Bronchial epithelial cell (primary cell): ENCODE data around the gene AP1S3. TPM values are rescaled to one million over a fixed set of nuclear protein-coding genes. Genes with fewer than 3 reads are reported as not detected.
"Not testable (repeated sequence)": the region's sequence is repeated elsewhere in the genome, so short reads cannot be mapped to it uniquely, and the experiment has no call there.

Experiments used
- DNase-seq: peaks from one replicate; pipeline ENCODE4 v3.0.0-alpha.2; 2010; ENCODE audit warnings: low read depth
- FAIRE-seq: peaks from 2 replicates; lab custom pipeline; 2011; peaks lifted over from hg19 to GRCh38; lab: Jason Lieb, UNC
- H3K27me3 ChIP-seq: 2 replicates; pipeline ENCODE4 v1.5.1; 2011; ENCODE audit warnings: low read length; ENCODE audit not compliant: control insufficient read depth, insufficient read depth
- H3K36me3 ChIP-seq: 2 replicates; pipeline ENCODE4 v1.5.1; 2011; ENCODE audit warnings: low read length; ENCODE audit not compliant: control insufficient read depth, insufficient read depth
- H3K4me3 ChIP-seq: 2 replicates; pipeline ENCODE4 v1.5.1; 2011; ENCODE audit warnings: mild to moderate bottlenecking, low read depth, low read length, control low read depth
- CTCF ChIP-seq: IDR thresholded peaks from 2 replicates; pipeline ENCODE4 v1.5.1; 2011; ENCODE audit warnings: mild to moderate bottlenecking, moderate library complexity, low read length, control low read depth, inconsistent platforms; ENCODE audit not compliant: insufficient read depth, severe bottlenecking
- total RNA-seq: library from RNA; depleted of rRNA; stranded (reverse); fragments of >200 nt; gene quantifications from 2 replicates; pipeline ENCODE4 v1.2.1, GENCODE V29; 2014

Gene AP1S3
- total RNA-seq, 1 donor from 2014 or later: 59.5 TPM

DNA sequence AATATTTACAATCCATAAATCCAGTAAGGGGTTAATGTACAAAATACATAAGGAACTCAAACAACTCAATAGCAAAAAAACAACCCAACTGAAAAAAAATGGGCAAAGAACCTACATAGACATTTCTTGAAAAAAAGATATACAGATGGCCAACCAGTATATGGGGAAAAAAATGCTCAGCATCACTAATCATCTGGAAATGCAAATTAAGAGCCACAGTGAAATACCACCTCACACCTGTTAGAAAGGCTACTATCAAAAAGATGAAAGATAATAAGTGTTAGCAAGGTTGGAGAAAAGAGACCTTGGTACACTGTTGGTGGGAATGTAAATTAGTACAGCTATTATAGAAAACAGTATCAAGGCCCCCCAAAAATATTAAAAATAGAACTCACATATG, 14.6 kb downstream of the AP1S3 start:
- no peak for DNase-seq

GRCh38 chr2:223820549-223820948, 16.8 kb downstream of the AP1S3 start:
- Histone ChIP-seq H3K27me3 (no peaks in the 10 kb centered on the region), H3K4me3 (no peak overlapping the region), H3K36me3 (no peaks in the 10 kb centered on the region)
- FAIRE-seq: no peak
- DNase-seq: peak; percentile 62
- no peak for TF ChIP-seq CTCF

More for the DNA sequence above, 14.6 kb downstream of the AP1S3 start:
- Histone ChIP-seq H3K4me3 (no peak overlapping the region), H3K36me3 (no peaks in the 10 kb centered on the region), H3K27me3 (no peaks in the 10 kb centered on the region)
- TF ChIP-seq CTCF: no peak
- no peak for FAIRE-seq

GRCh38 chr2:223819891-223820290, 17.5 kb downstream of the AP1S3 start:
- no peaks in the 10 kb centered on the region for H3K36me3 ChIP-seq
- no peak for DNase-seq
- FAIRE-seq: no peak
- H3K27me3 ChIP-seq: no peaks in the 10 kb centered on the region
- no peak for TF ChIP-seq CTCF
- H3K4me3 ChIP-seq: no peak overlapping the region

DNA sequence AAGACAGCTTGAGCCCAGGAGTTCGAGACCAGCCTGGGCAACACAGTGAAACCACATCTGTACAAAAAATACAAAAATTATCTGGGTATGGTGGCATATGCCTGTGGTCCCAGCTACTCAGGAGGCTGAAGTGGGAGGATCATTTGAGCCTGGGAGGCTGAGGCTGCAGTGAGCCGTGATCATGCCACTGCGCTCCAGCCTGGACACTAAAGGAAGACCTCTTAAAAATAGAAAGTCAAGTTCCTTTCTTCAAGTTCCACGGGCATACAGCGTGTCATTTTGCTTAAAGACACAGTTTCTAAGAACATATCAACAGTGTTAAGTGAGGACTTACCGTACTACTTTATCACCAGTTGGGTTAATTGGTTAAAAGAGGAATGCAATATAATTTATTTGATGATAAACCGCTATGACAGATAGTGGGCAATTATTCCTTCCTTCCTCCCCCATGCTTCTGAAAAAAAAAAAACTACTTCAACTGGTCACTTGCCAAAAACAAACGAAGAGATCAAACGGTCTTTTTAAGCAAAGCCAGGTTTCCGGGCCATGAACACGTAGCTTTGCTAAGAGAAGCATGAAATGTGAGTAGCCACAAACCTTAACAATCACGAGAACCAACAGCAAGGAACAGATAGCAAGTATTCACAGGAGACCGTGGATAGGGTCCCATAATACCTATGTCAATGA, 21.4 kb downstream of the AP1S3 start:
- no peak for TF ChIP-seq CTCF
- Histone ChIP-seq H3K4me3 (no peak overlapping the region), H3K27me3 (no peaks in the 10 kb centered on the region), H3K36me3 (no peaks in the 10 kb centered on the region)
- FAIRE-seq (no peak), DNase-seq (peak; percentile 26)

- TF ChIP-seq CTCF: no peak
- H3K4me3 ChIP-seq: no peak overlapping the region
- FAIRE-seq (no peak), DNase-seq (peak; percentile 99)
- H3K36me3 ChIP-seq: no peaks in the 10 kb centered on the region
- H3K27me3 ChIP-seq: no peaks in the 10 kb centered on the region
These were observed 22.0 kb downstream of the AP1S3 start for GRCh38 chr2:223815186-223815883.

DNA sequence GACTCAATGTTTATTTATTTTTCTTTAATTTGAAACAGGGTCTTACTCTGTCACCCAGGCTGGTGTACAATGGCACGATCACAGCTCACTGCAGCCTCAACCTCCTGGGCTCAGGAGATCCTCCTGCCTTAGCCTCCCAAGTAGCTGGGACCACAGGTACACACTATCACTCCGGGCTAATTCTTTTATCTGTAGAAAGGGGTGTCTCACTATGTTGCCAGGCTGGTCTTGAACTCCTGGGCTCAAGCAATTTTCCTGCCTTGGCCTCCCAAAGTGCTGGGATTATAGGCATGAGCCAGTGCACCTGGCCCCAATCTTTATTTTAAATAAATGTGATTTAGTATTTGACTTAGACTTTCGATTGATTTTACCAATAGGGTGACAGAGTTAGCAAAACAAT, 22.6 kb downstream of the AP1S3 start:
- FAIRE-seq, DNase-seq: not testable (repeated sequence)

More for the DNA sequence above, 22.6 kb downstream of the AP1S3 start:
- not testable (repeated sequence) for H3K4me3 ChIP-seq, H3K36me3 ChIP-seq, H3K27me3 ChIP-seq
